CD4-positive, alpha-beta T cell treated with Interleukin-6 at 100 ng/mL for 8 hours (primary cell): ENCODE results near the gene ZNF558.
"Not testable (repeated sequence)": the region's sequence is repeated elsewhere in the genome, so short reads cannot be mapped to it uniquely, and the experiment has no call there.

Experiments
- DNase-seq: peaks from one replicate; pipeline ENCODE4 v3.0.0-alpha.2; 2020; ENCODE audit warnings: mixed read lengths, low spot score

Gene ZNF558

GRCh38 chr19:8806661-8807060 is 25.4 kb downstream of the ZNF558 start:
- DNase-seq: no peak

GRCh38 chr19:8794823-8795222 is 37.3 kb downstream of the ZNF558 start:
- no peak for DNase-seq

- DNase-seq: not testable (repeated sequence)
These were observed 58.5 kb downstream of the ZNF558 start for GRCh38 chr19:8773587-8773986.

GRCh38 chr19:8769265-8769664 is 62.8 kb downstream of the ZNF558 start:
- not testable (repeated sequence) for DNase-seq

- DNase-seq: not testable (repeated sequence)
These were observed 64.8 kb downstream of the ZNF558 start for GRCh38 chr19:8767257-8767656.
